HG03520 (cell line): ENCODE data around the gene MGAM2.

Experiments used
- ATAC-seq: cut with Tn5 transposase; IDR thresholded peaks from one replicate; pipeline ENCODE4 v1.9.1; 2021; ENCODE audit warnings: mild to moderate bottlenecking, moderate library complexity; ENCODE audit not compliant: unreplicated experiment

MGAM2 gene

GRCh38 chr7:142174441-142174840 is 62.9 kb downstream of the MGAM2 start:
- no peak for ATAC-seq

- no peak for ATAC-seq
Measured at GRCh38 chr7:142175594-142175993, 64.1 kb downstream of the MGAM2 start.

- no peak for ATAC-seq
Measured at GRCh38 chr7:142176901-142177300, 65.4 kb downstream of the MGAM2 start.

GRCh38 chr7:142177869-142178268 is 66.4 kb downstream of the MGAM2 start:
- no peak for ATAC-seq

GRCh38 chr7:142180426-142180825 is 68.9 kb downstream of the MGAM2 start:
- no peak for ATAC-seq

GRCh38 chr7:142181211-142181610 is 69.7 kb downstream of the MGAM2 start:
- ATAC-seq: no peak

GRCh38 chr7:142181966-142182365 is 70.4 kb downstream of the MGAM2 start:
- no peak for ATAC-seq

GRCh38 chr7:142185069-142185468 is 73.6 kb downstream of the MGAM2 start:
- no peak for ATAC-seq

GRCh38 chr7:142185801-142186200 is 74.3 kb downstream of the MGAM2 start:
- no peak for ATAC-seq

GRCh38 chr7:142188154-142188553 is 76.6 kb downstream of the MGAM2 start:
- no peak for ATAC-seq

- ATAC-seq: no peak
Measured at GRCh38 chr7:142188846-142189245, 77.3 kb downstream of the MGAM2 start.

GRCh38 chr7:142194201-142194600 is 82.7 kb downstream of the MGAM2 start:
- ATAC-seq: no peak

- no peak for ATAC-seq
Measured at GRCh38 chr7:142196066-142196840, 84.7 kb downstream of the MGAM2 start.

GRCh38 chr7:142200206-142200605 is 88.7 kb downstream of the MGAM2 start:
- no peak for ATAC-seq

GRCh38 chr7:142228537-142229104 is 117.1 kb downstream of the MGAM2 start:
- ATAC-seq: no peak

- no peak for ATAC-seq
Measured at GRCh38 chr7:142231716-142232115, 120.2 kb downstream of the MGAM2 start.

GRCh38 chr7:142240546-142240945 is 129.0 kb downstream of the MGAM2 start:
- ATAC-seq: no peak

- ATAC-seq: no peak
Measured at GRCh38 chr7:142243823-142244222, 132.3 kb downstream of the MGAM2 start.

- ATAC-seq: no peak
Measured at GRCh38 chr7:142248166-142249160, 136.9 kb downstream of the MGAM2 start.

- ATAC-seq: no peak
Measured at GRCh38 chr7:142249918-142250317, 138.4 kb downstream of the MGAM2 start.

GRCh38 chr7:142250705-142251104 is 139.2 kb downstream of the MGAM2 start:
- no peak for ATAC-seq
